Loucy (cell line): ENCODE data around the gene TDG.

Experiments
- EZH2phosphoT487 ChIP-seq: fragments of 200-600 bp; IDR thresholded peaks from 2 replicates; pipeline ENCODE4 v1.6.1; 2018; ENCODE audit warnings: antibody characterized with exemption, mild to moderate bottlenecking, moderate library complexity, borderline replicate concordance
- TF ChIP-seq, protein P1 (sequence below): fragments of 200-600 bp; sonication (generic); conservative IDR thresholded peaks from 2 replicates; pipeline ENCODE4 v1.5.1; 2014; ENCODE audit warnings: mild to moderate bottlenecking, antibody characterized with exemption, low read length

DNA sequence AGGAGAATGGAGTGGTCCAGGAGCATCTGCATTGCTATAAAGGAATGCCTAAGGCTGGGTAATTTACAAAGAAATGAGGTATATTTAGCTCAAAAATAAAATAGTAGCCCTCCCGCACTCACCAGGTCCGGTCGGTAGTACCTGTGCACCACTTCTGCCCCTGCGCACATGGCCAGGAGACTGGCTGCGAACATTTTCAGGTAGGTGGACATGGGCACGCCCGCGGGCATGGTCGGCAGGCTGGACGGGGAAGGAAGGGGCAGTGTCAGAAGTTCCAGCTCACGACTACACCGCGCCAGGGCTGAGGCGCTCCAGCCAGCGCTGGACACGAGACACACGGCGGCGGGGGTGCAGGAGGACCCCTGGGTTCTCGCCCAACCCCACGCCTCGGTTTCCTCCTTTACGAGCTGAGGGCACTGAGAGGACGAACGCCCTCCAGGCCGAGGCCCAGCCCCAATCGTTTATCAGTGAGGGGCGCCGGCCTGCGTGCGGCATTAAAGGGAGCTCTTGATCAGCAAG, 9.1 kb upstream of the TDG start:
- TF ChIP-seq, protein P1, sequence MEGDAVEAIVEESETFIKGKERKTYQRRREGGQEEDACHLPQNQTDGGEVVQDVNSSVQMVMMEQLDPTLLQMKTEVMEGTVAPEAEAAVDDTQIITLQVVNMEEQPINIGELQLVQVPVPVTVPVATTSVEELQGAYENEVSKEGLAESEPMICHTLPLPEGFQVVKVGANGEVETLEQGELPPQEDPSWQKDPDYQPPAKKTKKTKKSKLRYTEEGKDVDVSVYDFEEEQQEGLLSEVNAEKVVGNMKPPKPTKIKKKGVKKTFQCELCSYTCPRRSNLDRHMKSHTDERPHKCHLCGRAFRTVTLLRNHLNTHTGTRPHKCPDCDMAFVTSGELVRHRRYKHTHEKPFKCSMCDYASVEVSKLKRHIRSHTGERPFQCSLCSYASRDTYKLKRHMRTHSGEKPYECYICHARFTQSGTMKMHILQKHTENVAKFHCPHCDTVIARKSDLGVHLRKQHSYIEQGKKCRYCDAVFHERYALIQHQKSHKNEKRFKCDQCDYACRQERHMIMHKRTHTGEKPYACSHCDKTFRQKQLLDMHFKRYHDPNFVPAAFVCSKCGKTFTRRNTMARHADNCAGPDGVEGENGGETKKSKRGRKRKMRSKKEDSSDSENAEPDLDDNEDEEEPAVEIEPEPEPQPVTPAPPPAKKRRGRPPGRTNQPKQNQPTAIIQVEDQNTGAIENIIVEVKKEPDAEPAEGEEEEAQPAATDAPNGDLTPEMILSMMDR, result no peak
- no peak for TF ChIP-seq EZH2phosphoT487
